ENCODE measurements around the gene ATP2C1. TPM values are rescaled to one million over a fixed set of nuclear protein-coding genes. Genes with fewer than 3 reads are reported as not detected.

ATP2C1 gene
- total RNA-seq, 1 donor from 2014 or later = 71.0 TPM

GRCh38 chr3:130894130-130894985, 474 bp downstream of the ATP2C1 start:
- no peak for DNase-seq (ENCODE audit: low spot score)

- no peak for DNase-seq (ENCODE audit: low spot score)
Observed at GRCh38 chr3:130894986-130895280, 1.0 kb downstream of the ATP2C1 start.

GRCh38 chr3:130895690-130896488, 2.0 kb downstream of the ATP2C1 start:
- no peak for DNase-seq (ENCODE audit: low spot score)

- no peak for DNase-seq (ENCODE audit: low spot score)
Observed at GRCh38 chr3:130897316-130897715, 3.4 kb downstream of the ATP2C1 start.

GRCh38 chr3:130900959-130901358, 7.1 kb downstream of the ATP2C1 start:
- no peak for DNase-seq (ENCODE audit: low spot score)

GRCh38 chr3:130901463-130902204, 7.8 kb downstream of the ATP2C1 start:
- no peak for DNase-seq (ENCODE audit: low spot score)

DNA sequence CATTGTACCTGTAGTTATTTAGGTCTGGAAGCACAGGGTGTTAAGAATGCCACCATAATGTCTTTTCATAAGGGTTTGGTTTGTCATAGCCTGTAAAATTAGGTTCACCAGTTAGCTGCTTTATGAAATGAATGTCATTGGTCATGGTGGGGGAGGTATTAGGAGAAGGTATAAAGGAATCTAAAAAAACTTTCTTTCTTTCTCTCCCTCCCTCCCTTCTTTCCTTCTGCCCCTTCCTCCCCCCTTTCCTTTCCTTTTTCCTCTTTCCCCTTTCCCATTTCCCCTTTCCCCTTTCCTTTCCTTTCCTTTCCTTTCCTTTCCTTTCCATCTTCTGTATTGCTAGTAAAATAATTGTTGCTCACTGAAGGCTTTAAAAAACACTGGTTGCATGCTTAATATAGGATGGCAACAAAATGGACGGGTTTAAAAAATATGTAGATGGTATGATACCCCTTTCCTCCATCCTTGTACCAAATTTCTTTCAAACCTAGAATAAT, 9.6 kb downstream of the ATP2C1 start:
- no peak for DNase-seq (ENCODE audit: low spot score)

- DNase-seq (ENCODE audit: low spot score) = no peak
Observed at GRCh38 chr3:130904491-130904890, 10.6 kb downstream of the ATP2C1 start.

- no peak for DNase-seq (ENCODE audit: low spot score)
Observed at GRCh38 chr3:130905551-130905950, 11.7 kb downstream of the ATP2C1 start.

DNA sequence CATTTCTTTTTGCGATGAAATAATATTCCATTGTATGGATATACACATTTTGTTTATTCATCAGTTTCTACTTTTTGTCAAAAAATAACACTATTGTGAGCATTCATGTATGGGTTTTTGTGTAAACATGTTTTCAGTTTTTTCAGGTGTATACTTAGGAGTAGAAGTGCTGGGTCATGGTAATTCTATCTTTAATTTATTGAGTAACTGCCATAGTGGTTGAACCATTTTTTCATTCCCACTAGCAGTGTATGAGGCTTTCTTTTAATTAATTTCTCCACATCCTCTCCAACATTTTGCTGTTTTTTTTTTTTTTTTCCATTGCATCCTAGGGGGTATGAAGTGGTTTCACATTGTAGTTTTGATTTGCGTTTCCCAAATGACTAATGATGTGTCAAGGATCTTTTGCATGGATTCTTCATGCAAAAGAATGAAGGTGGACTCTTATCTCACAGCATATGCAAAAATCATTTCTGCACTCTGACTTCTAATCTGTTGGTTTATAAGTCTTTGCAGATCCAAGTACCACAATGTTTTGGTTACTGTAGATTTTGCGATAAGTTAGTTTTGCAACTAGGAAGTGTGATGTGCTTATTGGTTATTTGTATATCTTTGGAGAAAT, 12.6 kb downstream of the ATP2C1 start:
- no peak for DNase-seq (ENCODE audit: low spot score)

- DNase-seq (ENCODE audit: low spot score) = no peak
Observed at GRCh38 chr3:130907500-130907899, 13.6 kb downstream of the ATP2C1 start.

GRCh38 chr3:130907966-130908365, 14.1 kb downstream of the ATP2C1 start:
- DNase-seq (ENCODE audit: low spot score) = no peak

GRCh38 chr3:130915567-130916292, 21.8 kb downstream of the ATP2C1 start:
- DNase-seq (ENCODE audit: low spot score) = no peak

- no peak for DNase-seq (ENCODE audit: low spot score)
Observed at GRCh38 chr3:130916507-130917167, 22.8 kb downstream of the ATP2C1 start.

DNA sequence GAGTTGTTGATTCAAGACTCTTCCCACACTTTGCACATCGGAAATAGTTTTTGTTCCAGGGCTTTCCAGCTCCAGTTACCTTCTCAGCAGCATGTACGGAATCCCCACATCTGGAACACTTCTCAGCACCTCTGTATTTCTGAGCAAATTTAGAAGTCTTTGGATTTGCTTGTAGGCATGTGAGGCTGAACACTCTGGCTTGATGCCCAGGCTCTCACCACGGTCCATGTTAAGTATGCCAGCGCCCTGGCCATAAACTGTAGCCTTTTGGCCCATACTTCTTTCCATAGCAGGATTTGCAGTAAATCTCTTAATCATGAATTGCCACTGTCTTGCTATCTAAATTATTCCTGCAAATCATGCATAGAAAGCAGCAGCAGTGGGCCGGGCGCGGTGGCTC, 24.4 kb downstream of the ATP2C1 start:
- no peak for DNase-seq (ENCODE audit: low spot score)

DNA sequence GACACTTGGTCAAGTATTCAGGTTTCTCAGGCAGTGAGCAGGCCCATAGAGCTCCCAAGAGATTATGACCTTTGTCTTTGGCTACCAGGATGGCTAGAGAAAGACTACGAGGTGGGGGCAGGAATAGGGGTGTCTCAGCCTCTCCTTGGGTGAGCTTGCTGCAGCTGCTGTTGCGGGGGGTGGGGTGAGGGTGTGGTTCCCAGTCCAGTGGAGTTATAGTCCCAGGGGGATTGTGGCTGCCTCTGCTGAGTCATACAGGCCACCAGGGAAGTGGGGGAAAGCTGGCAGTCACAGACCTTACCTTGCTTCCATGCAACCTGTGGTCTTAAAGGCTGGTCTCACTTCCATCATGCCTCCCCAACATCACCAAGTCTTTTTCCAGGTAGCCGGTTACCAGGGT, 31.7 kb downstream of the ATP2C1 start:
- no peak for DNase-seq (ENCODE audit: low spot score)

DNA sequence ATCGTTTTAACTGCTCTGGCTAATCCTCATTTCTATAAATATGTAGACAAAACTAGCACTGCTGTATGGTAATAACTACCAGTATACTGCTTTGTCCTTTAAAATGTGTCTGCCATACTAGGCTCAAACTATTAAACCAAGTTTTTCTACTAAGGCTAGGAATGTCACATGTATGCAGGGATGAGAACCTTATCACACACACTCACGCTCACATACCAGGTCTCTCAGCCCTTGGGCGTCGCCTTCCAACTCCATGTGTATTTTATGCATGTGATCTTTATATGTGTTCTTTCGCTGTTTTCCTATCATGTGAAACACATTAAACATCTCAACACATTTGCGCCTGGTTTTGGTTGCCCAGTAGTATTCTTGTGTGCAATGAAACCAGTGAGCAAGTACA, 32.6 kb downstream of the ATP2C1 start:
- no peak for DNase-seq (ENCODE audit: low spot score)

DNA sequence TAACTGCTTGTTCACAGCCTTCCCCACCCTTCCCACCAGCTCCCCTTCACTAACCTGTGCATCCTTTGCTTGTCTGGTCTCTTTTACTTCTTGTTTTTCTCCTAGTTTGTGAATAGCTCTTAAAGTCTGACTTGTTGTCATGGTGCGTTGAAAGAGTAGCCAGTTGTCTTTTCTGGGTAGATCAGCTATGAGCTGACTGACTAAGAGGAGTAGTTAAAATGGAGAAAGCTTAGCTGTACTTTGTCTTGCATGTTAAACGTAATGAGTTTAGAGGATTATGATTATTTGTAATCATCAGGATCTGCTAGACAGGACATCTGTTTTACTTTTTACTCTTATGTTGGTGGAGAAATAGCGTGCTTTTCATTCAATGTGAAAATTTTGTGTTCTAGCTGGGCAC, 35.9 kb downstream of the ATP2C1 start:
- no peak for DNase-seq (ENCODE audit: low spot score)

GRCh38 chr3:130932979-130933378, 39.1 kb downstream of the ATP2C1 start:
- DNase-seq (ENCODE audit: low spot score) = no peak

DNA sequence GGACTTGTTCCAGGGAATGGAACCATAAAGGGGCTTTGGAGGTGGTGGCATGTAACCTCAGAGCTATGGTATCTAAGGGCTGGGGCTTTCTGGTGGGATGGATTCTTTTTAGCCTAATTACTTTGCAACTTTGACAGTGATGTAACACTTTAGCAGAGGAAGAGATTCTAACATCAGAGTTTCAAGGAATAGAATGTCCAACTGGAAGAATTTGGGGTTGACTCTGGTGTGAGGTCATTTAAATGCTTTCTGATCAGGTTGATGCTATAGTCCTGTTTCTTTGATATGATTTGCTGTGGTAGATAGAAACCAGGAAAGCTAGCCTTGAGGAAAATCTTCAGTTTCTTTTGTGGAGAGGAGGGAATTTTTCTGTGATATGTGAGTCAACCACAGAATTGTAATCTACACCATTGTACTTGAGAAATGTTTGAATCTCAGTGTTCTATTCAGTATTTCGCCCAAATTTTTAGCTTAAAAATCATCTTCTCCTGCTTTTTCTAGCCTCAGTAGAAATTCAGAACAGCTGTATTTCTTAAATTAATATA, 40.0 kb downstream of the ATP2C1 start:
- DNase-seq (ENCODE audit: low spot score) = no peak
